ENCODE data around the gene FBN2.

The FBN2 gene

GRCh38 chr5:128472919-128473318, 65.1 kb downstream of the FBN2 start:
- TF ChIP-seq, protein P1, sequence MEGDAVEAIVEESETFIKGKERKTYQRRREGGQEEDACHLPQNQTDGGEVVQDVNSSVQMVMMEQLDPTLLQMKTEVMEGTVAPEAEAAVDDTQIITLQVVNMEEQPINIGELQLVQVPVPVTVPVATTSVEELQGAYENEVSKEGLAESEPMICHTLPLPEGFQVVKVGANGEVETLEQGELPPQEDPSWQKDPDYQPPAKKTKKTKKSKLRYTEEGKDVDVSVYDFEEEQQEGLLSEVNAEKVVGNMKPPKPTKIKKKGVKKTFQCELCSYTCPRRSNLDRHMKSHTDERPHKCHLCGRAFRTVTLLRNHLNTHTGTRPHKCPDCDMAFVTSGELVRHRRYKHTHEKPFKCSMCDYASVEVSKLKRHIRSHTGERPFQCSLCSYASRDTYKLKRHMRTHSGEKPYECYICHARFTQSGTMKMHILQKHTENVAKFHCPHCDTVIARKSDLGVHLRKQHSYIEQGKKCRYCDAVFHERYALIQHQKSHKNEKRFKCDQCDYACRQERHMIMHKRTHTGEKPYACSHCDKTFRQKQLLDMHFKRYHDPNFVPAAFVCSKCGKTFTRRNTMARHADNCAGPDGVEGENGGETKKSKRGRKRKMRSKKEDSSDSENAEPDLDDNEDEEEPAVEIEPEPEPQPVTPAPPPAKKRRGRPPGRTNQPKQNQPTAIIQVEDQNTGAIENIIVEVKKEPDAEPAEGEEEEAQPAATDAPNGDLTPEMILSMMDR (IDR thresholded peaks at IDR 0.05) = no peak

DNA sequence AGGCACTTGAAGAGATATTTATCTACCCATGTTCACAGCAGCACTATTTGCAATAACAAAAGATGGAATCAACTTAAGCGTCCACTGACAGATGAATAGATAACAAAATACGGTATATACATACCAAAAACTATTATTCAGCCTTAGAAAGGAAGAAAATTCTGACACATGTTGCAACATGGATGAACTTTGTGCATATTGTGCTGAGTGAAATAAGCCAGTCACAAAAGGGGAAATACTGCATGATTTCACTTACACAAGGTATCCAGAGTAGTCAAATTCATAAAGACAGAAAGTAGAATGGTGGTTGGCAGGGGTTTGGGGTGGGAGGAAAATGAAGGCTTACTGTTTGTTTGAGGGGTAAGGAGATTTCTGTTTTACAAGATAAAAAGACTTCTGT, 66.0 kb downstream of the FBN2 start:
- TF ChIP-seq, protein P1 (IDR thresholded peaks at IDR 0.05) = no peak

- TF ChIP-seq, protein P1 (IDR thresholded peaks at IDR 0.05) = no peak
Measured at GRCh38 chr5:128470663-128471062, 67.4 kb downstream of the FBN2 start.

DNA sequence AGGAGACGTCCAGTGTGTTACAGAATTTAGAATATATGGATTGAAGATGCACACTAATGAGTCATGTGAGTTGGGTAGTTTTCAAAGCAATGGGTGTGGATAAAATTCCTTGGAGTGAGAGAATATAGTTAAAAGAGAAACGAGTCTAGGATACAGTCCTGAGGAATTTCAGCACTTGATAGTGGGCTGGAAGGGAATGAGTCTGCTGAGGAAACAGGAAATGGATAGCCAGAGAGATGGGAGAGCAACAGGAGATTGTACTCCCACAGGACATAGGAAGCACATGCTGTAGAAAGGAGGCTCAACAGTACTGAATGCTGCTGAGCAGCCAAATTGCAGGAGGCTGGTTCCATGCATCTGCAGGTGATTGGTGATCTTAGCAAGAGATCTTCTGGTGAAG, 68.1 kb downstream of the FBN2 start:
- TF ChIP-seq, protein P1 (IDR thresholded peaks at IDR 0.05) = no peak

- TF ChIP-seq, protein P1 (IDR thresholded peaks at IDR 0.05) = no peak
Measured at GRCh38 chr5:128466980-128467379, 71.1 kb downstream of the FBN2 start.

DNA sequence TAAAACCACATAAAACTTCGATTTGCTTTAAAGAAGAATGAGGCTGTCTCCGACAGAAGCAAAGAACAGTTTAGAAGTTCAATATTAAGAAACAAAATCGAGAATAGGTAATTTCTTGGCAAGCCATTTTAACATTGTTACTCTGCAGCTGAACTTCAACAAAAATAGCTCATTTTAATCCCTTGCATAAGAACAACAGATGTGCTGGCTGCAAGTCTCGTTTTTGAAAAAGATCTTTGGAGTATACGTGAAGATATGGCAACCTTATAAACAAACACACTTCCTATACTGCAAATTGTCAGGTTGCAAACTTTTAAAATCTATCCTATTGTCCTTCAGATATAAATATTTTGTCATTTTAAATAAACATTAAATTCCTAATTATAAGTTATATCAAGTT, 71.5 kb downstream of the FBN2 start:
- TF ChIP-seq, protein P1 (IDR thresholded peaks at IDR 0.05) = no peak

GRCh38 chr5:128464596-128464995, 73.4 kb downstream of the FBN2 start:
- TF ChIP-seq, protein P1 (IDR thresholded peaks at IDR 0.05) = no peak

DNA sequence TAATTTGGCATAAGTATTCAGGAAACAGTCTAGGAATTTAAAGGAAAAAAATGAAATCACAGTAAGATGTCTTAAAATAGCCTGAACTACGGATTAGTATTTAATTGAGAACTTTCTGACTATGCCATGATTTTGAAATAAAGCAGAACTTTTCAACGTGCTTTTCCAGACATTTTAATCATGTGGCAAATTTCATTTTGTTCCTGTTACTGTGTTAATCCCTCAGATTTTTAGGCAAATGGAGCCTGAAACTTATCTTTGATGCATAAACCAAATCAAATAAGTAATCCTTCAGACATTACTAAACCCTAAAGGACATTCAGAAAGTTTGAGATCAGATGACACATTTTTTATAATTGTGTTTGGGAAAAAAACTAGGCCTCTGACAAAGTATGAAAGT, 75.7 kb downstream of the FBN2 start:
- TF ChIP-seq, protein P1 (IDR thresholded peaks at IDR 0.05) = no peak
